ENCODE data around the gene B3GLCT.

GRCh38 chr13:31310356-31310755 is 110.6 kb downstream of the B3GLCT start:
- TF ChIP-seq CTCF (IDR thresholded peaks at IDR 0.05; ENCODE audit: insufficient read depth, low read depth, low read length) (no peak), EZH2 (IDR thresholded peaks at IDR 0.05; ENCODE audit: insufficient read depth, low read length) (no peak)

All from astrocyte (in vitro differentiated cells and primary cell).